ENCODE measurements around the gene FLOT1. TPM values are rescaled to one million over a fixed set of nuclear protein-coding genes. Genes with fewer than 3 reads are reported as not detected.
A peak's percentile ranks its signal among the peaks of the same experiment; 100 is the strongest.

The FLOT1 gene
- total and polyA plus RNA-seq, 2 of the 13 experiments (the other 11 are each of a cell fraction or from before 2014, with no cell fraction given), result 82.3 to 130 TPM

DNA sequence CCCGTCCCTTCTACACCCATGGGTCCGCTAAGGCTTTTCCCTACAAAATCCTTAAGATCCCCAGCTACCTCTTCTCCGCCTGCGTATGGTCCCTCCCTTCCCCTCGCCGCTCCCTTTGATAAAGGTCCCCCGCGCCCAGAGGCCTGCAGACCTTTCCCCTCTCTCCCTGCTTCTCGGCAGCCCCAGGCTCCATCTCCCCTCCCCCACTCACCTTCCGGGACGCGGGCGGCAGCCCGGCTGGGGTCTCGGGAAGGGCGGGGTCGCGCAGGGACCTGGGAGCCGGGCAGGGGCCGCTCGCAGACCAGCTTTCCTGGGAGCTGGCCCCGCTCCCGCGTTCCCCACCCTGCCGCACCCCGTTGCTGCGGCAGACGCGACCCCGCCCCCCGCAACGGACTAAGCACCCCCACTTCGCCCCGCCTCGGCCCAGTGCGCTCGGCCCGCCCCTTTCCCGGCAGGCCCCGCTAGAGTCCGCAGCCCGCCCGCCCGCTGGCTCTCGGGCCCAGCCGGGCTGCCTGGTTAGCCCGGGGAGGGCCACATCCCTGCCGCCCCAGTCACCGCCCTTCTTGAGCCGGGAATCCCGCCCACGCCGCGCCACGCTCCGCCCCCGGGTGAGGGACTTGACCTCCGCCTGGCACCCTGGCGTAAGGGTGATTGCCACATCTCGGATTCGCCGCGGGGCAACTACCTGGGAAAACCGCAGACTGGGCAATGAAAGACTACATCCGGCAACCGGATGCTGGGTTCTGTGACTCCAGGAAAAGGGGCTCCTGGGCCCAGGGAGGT, at the start of gene FLOT1 (continued):
- TF ChIP-seq, protein P1, sequence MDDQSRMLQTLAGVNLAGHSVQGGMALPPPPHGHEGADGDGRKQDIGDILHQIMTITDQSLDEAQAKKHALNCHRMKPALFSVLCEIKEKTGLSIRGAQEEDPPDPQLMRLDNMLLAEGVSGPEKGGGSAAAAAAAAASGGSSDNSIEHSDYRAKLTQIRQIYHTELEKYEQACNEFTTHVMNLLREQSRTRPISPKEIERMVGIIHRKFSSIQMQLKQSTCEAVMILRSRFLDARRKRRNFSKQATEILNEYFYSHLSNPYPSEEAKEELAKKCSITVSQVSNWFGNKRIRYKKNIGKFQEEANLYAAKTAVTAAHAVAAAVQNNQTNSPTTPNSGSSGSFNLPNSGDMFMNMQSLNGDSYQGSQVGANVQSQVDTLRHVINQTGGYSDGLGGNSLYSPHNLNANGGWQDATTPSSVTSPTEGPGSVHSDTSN (CRISPR knock-in tag; IDR thresholded peaks at IDR 0.05; ENCODE audit: borderline replicate concordance), result peak; percentile 77; the same call in 1 of the 2 replicates
- TF ChIP-seq MATR3 (CRISPR knock-in tag; IDR thresholded peaks at IDR 0.05), result no peak
- no peak; the same call in 1 of the 2 replicates for TF ChIP-seq HHEX (CRISPR knock-in tag; IDR thresholded peaks at IDR 0.05)
- no peak; the same call in none of the 2 replicates for TF ChIP-seq PRDM15 (CRISPR knock-in tag; IDR thresholded peaks at IDR 0.05)
- no peak; the same call in 1 of the 2 replicates for TF ChIP-seq ZNF572 (CRISPR knock-in tag; IDR thresholded peaks at IDR 0.05)
- TF ChIP-seq TBX2 (CRISPR knock-in tag; IDR thresholded peaks at IDR 0.05; ENCODE audit: borderline replicate concordance), result peak; percentile 92
- peak; percentile 75 for TF ChIP-seq KLF12 (CRISPR knock-in tag; IDR thresholded peaks at IDR 0.05; ENCODE audit: borderline replicate concordance)
- peak; percentile 92 for TF ChIP-seq FOXC1 (CRISPR knock-in tag; IDR thresholded peaks at IDR 0.05; ENCODE audit: borderline replicate concordance)
- no peak for TF ChIP-seq ZNF354B (CRISPR knock-in tag; IDR thresholded peaks at IDR 0.05)
- peak; percentile 94 for TF ChIP-seq ARNT2 (CRISPR knock-in tag; IDR thresholded peaks at IDR 0.05; ENCODE audit: low read depth)
- TF ChIP-seq CENPBD1 (CRISPR knock-in tag; IDR thresholded peaks at IDR 0.05; ENCODE audit: borderline replicate concordance, low read depth), result no peak; the same call in 1 of the 2 replicates
- no peak; the same call in 1 of the 2 replicates for TF ChIP-seq SIN3B (IDR thresholded peaks at IDR 0.05; ENCODE audit: low read length)
- TF ChIP-seq PREB (CRISPR knock-in tag; IDR thresholded peaks at IDR 0.05), result no peak
